NT2/D1 (cell line): ENCODE data around the gene SLC39A5.

Experiments used
- DNase-seq: peaks from one replicate; pipeline ENCODE4 v3.0.0-alpha.2; 2011; ENCODE audit warnings: low read depth, low spot score
- H3K27me3 ChIP-seq: 2 replicates; pipeline ENCODE4 v1.6.0; 2011; ENCODE audit warnings: mild to moderate bottlenecking; ENCODE audit not compliant: insufficient read length, insufficient read depth
- H3K36me3 ChIP-seq: 2 replicates; pipeline ENCODE4 v1.6.1; 2011; ENCODE audit warnings: mild to moderate bottlenecking, low read length, mixed read lengths; ENCODE audit not compliant: insufficient read depth, insufficient read length
- H3K4me1 ChIP-seq: 2 replicates; pipeline ENCODE4 v1.5.1; 2011; ENCODE audit not compliant: insufficient read depth, insufficient read length
- H3K4me3 ChIP-seq: 2 replicates; pipeline ENCODE4 v1.5.1; 2011; ENCODE audit warnings: low read depth; ENCODE audit not compliant: insufficient read length
- H3K9ac ChIP-seq: 2 replicates; pipeline ENCODE4 v1.6.0; 2011; ENCODE audit warnings: low read depth; ENCODE audit not compliant: insufficient read length
- H3K9me3 ChIP-seq: 2 replicates; pipeline ENCODE4 v1.5.1; 2011; ENCODE audit warnings: mild to moderate bottlenecking, low read length; ENCODE audit not compliant: insufficient read depth
- SUZ12 ChIP-seq: IDR thresholded peaks from 2 replicates; pipeline ENCODE4 v1.6.1; 2011; ENCODE audit not compliant: insufficient read length, insufficient read depth; ENCODE audit errors: extremely low read depth
- YY1 ChIP-seq: IDR thresholded peaks from 2 replicates; pipeline ENCODE4 v1.6.1; 2011; ENCODE audit not compliant: insufficient read length, insufficient read depth
- ZNF274 ChIP-seq: IDR thresholded peaks from 2 replicates; pipeline ENCODE4 v1.6.1; 2011; ENCODE audit warnings: mild to moderate bottlenecking, low read depth, low read length

The SLC39A5 gene

GRCh38 chr12:56229082-56229481 is 769 bp upstream of the SLC39A5 start:
- no peak for DNase-seq
- Histone ChIP-seq H3K36me3 (peaks cover 7% of the 10 kb centered on the region), H3K27me3 (no peaks in the 10 kb centered on the region), H3K4me1 (peaks cover 6% of the 10 kb centered on the region), H3K4me3 (no peak overlapping the region), H3K9ac (no peak overlapping the region), H3K9me3 (no peaks in the 10 kb centered on the region)
- TF ChIP-seq ZNF274 (no peak), YY1 (no peak), SUZ12 (no peak)

GRCh38 chr12:56230432-56231183 is 757 bp downstream of the SLC39A5 start:
- H3K27me3 ChIP-seq: no peaks in the 10 kb centered on the region
- DNase-seq: no peak
- no peaks in the 10 kb centered on the region for H3K9me3 ChIP-seq
- TF ChIP-seq ZNF274: no peak
- no peak for TF ChIP-seq SUZ12
- no peak for TF ChIP-seq YY1
- peaks cover 6% of the 10 kb centered on the region for H3K4me1 ChIP-seq
- no peak overlapping the region for H3K9ac ChIP-seq
- H3K36me3 ChIP-seq: peaks cover 7% of the 10 kb centered on the region
- H3K4me3 ChIP-seq: no peak overlapping the region

- H3K4me3 ChIP-seq: no peak overlapping the region
Observed at GRCh38 chr12:56231184-56231582, 1.3 kb downstream of the SLC39A5 start.

GRCh38 chr12:56234746-56235436 is 5.0 kb downstream of the SLC39A5 start:
- TF ChIP-seq YY1: no peak
- no peak for TF ChIP-seq SUZ12
- no peaks in the 10 kb centered on the region for H3K9me3 ChIP-seq
- H3K36me3 ChIP-seq: peaks cover 40% of the 10 kb centered on the region
- no peak overlapping the region for H3K9ac ChIP-seq
- no peak for DNase-seq
- peaks cover 10% of the 10 kb centered on the region for H3K4me1 ChIP-seq
- no peaks in the 10 kb centered on the region for H3K27me3 ChIP-seq
- no peak overlapping the region for H3K4me3 ChIP-seq

More at GRCh38 chr12:56231184-56231582, 1.3 kb downstream of the SLC39A5 start:
- Histone ChIP-seq H3K9me3 (no peaks in the 10 kb centered on the region), H3K36me3 (peaks cover 8% of the 10 kb centered on the region), H3K9ac (no peak overlapping the region), H3K27me3 (no peaks in the 10 kb centered on the region), H3K4me1 (peaks cover 6% of the 10 kb centered on the region)
- no peak for DNase-seq
- TF ChIP-seq SUZ12: no peak
- no peak for TF ChIP-seq ZNF274
- no peak for TF ChIP-seq YY1

GRCh38 chr12:56236091-56236490 is 6.2 kb downstream of the SLC39A5 start:
- Histone ChIP-seq H3K9me3 (peaks cover under 1% of the 10 kb centered on the region; the same call in 1 of the 2 replicates), H3K36me3 (peaks cover 50% of the 10 kb centered on the region), H3K9ac (no peak overlapping the region), H3K27me3 (no peaks in the 10 kb centered on the region), H3K4me3 (no peak overlapping the region), H3K4me1 (peaks cover 5% of the 10 kb centered on the region)
- TF ChIP-seq SUZ12 (no peak), ZNF274 (no peak), YY1 (no peak)
- DNase-seq: no peak

- no peak for DNase-seq
- TF ChIP-seq YY1: no peak
- no peak for TF ChIP-seq SUZ12
- TF ChIP-seq ZNF274: no peak
- peaks cover 9% of the 10 kb centered on the region; the same call in 1 of the 2 replicates for H3K9me3 ChIP-seq
- H3K9ac ChIP-seq: no peak overlapping the region
- H3K4me1 ChIP-seq: peaks cover 4% of the 10 kb centered on the region
- H3K4me3 ChIP-seq: no peak overlapping the region
- no peaks in the 10 kb centered on the region for H3K27me3 ChIP-seq
- H3K36me3 ChIP-seq: peaks cover 59% of the 10 kb centered on the region
Observed at GRCh38 chr12:56236985-56237384, 7.1 kb downstream of the SLC39A5 start.

- no peak overlapping the region for H3K4me3 ChIP-seq
- no peak for DNase-seq
- no peak overlapping the region for H3K9ac ChIP-seq
- peaks cover 4% of the 10 kb centered on the region for H3K4me1 ChIP-seq
- peaks cover 13% of the 10 kb centered on the region; the same call in 1 of the 2 replicates for H3K9me3 ChIP-seq
- TF ChIP-seq SUZ12 (no peak), ZNF274 (no peak), YY1 (no peak)
- H3K36me3 ChIP-seq: peaks cover 64% of the 10 kb centered on the region
- H3K27me3 ChIP-seq: no peaks in the 10 kb centered on the region
Observed at GRCh38 chr12:56237552-56237951, 7.7 kb downstream of the SLC39A5 start.
